CD4-positive, alpha-beta T cell treated with Interleukin-17A for 1 hour (primary cell): ENCODE measurements around the gene NOD1.

Source experiments
- DNase-seq: peaks from one replicate; pipeline ENCODE4 v3.0.0-alpha.2; 2020

Gene NOD1

DNA sequence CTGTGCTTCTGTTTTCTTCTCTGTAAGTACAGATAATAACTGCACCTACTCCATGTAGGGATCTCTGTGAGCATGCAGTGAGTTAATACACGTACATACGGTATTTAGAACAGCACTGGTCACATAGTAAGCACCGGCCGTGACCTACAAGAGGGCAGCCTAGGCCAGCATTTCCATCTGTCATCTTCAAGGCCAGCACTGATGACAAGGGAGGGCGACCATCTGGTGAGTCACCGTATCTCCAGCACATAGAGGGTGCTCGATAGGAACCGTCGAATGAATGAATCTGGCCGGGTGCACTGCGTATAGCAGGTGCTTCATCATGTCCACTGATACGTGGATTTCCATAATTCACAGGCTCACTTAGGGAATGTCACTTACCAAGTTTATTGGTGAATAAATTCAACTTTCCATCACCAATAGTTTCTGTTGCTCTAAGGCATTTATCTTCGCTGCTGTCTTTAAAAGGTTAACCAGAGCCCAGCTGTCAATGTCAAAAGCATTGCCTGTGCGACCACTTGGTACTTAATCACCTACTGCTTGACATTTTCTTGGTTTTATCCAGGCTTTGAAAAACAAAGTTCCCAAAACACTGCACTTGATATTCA, 8.3 kb downstream of the NOD1 start:
- DNase-seq, result no peak

DNA sequence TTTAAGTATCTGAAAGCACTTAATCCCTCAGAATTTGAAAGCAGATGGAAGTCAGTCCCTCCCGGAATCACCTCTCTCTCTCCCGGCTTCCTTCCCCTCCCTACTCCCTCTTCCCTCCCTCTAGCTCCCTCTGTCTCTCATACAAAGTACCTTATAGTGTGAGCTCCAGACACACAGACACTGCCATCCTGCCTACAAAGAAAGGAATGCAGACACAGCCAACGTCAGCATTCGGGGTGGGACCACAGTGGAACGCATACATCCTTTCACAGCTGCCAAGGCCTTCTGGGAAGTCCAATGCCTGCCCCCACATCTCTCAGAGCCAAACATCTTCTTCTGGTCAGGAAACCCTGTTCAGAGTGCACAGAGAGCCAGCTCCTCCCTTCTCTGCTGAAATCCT, 9.3 kb downstream of the NOD1 start:
- DNase-seq, result no peak

DNA sequence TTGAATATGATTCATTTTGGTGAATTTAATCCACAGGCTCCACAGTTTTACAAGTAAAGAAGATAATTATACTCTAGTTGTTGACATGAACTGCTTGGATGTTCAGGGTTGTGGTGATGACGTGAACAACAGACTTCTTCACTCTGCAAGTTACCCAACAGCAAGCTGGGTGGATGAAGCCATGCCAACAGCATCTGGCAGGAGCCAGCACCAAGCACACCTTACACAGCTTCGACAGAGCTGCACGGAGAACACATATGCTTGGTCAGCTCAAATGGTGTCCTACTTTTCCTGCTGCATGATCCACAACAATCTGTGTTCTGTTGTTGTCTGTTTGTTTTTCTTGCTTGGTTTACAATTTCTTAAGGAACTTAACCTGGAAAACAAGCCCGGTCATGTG, 9.8 kb downstream of the NOD1 start:
- no peak for DNase-seq

DNA sequence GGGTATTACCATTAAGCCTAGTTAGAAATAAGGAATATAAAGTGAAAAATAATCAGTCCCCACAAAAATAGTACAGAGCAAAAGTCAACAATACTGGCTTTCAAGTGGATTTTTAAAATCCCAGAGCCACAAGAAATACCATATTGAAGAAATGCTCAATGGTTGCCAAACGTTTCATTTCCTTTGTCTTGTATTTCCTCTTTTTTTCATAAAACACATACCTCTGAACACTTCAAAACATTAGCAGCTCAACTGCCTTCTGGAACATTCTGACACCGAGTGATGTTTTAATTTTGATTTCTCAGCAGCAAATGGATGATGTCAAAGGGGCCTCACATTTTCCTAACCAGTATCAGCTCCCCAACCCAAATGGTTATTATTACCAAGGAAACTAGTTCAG, 10.5 kb downstream of the NOD1 start:
- DNase-seq, result no peak

DNA sequence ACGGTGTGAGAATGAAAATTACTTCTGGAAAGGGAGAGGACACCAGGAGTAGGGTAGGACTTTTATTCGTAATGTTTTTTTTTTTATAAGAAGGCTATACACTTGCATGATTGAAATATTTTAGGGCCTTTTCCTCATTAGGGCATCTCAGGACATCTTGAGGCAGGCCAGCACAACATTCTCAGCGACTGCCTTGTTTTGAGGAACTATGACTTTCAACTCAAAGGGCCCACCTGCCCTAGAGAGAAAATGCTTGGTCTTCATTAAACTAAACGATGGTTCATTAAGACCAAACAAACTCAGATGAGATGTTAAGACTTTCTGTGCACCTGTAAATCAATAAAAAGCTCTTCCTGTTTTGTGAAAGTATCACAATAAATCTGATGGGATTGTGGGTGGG, 11.3 kb downstream of the NOD1 start:
- no peak for DNase-seq

DNA sequence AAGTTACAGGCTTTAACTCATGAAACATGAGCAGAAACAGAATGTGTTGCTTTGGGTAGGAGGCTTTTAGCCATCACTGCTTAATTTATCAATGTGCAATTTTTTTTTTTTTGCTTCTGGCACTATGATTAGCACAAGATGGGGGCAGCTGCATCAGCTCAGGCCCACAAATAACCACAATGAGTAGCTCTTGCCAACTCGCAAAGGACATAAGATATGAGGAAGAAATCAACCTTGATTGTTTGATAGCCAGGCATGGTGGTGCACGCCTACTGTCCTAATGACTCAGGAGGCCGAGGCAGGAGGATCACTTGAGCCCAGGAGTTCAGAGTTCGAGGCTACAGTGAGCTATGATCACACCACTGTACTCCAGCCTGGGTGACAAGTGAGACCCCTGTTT, 12.3 kb downstream of the NOD1 start:
- no peak for DNase-seq

DNA sequence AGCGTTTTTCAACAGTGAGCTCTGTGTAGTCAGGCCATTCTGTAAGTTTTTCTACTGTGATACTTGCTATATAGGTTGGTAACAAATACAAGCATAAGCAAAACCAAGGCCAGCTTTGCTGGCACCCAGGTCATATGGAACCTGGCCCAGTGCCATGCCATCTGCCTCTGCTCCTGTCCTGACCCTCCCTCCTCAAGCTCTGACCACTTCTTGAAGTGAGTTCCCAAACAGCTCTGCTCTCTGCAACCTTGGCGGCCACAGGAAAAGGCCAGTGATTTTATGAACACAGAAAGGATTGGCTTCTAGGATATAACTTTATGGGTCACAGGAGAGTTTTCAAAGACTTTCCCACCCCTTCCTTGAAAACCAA, 12.8 kb downstream of the NOD1 start:
- DNase-seq, result no peak

DNA sequence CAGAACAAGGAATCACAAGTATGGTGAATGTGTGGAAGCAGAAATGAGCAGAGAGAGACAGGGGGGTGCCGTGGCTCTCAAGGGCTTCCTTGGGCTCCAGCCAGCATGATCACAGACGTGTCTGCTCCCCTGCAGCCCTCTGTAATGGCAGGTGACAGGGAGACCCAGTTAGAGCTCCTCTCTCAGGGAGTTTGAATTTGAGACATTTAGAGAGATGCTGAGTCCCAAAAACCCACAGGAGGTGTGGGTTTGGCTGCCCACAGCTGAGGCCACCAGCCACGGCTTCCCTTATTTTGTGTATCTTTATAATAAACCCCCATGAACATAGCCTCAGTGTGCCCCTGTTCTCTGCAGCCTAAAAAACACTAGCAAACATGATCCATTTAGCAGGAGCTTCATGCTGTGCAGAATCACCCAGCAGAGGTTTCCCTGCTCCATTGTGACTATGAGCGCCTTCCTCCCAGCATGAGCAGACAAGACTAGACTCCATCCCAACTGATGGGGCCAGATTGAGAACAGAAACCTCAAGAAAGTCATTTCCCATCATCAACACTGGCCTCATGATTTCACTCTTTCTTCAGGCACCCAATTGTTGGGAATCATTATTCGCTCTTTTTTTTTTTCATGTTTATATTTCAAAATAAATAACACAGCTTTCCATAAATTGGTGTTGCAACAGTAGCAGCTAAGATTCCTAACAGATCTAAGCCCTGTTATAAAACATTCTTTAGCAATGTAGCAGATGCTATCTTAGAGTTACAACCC, 13.4 kb downstream of the NOD1 start:
- DNase-seq, result no peak

DNA sequence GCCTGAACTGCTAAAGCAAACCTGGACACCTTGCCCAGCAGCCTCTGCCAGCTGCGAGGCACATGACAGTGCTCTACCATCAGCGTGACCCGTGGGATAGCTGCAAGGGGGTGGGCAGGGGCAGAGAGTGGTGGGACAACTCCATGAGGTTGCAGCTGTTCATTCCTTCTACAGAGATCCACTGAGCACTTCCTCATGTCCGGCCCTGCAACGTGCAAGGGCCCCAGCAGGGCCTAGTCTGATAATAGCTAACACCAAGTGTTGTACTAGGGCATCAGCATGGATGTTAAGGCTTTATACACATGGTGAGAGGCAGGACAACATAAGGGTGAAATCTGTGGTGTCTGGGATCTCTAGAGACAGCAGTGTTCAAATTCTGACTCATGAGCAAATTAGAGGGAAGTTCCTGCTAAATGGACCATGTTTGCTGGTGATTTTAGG, 14.3 kb downstream of the NOD1 start:
- DNase-seq, result no peak

DNA sequence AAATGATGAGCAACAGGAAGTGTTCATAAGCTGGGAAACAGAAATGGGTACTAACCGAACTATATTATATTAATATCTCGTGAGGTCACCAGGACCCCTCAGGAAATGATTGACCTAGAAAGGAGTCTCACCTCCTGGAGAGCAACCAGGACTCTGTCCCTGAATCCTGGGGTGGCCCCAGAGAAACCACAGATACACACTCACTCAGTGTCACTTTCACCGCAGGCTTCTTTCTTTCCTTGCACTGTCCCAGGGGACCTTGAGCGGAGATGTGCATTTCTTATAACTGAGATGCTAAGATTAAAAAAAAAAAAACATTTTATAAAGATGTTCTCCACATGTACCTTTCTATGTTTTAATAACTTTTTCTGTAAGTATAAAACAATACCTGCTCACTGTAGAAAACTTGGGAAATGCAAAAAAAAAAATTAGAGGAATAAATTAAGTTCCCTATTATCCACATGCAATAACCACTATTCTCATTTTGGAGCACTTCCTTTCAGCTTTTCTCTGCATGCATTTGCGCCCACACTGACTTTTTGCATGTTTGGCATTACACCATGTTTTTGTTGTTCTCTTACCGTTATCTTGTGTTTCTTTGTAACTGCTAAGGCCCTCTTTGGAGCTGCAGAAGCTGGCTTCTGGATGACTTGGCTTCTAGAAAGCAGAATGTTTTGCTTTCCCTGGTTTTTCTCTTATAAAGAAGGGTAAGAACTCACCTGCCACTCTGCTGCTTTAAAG, 15.0 kb downstream of the NOD1 start:
- DNase-seq, result no peak

DNA sequence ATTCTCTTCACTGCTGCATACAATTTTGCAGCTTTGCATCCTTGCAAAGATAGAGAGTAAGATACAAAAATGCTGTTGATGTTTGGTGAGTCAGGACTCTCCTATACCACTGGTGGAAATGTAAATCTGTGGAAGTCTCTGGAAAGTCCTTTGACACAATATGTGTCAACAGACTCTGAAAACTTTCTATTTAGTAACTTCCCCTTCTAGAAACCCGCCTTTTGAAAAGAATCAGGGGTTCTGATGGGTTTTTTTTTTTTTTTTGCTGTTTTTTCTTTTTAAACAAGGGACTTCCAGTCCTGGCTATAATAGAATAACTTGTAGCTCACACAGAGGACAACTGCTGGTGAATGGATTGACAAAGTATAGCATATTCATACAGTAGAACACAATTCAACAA, 16.4 kb downstream of the NOD1 start:
- no peak for DNase-seq

DNA sequence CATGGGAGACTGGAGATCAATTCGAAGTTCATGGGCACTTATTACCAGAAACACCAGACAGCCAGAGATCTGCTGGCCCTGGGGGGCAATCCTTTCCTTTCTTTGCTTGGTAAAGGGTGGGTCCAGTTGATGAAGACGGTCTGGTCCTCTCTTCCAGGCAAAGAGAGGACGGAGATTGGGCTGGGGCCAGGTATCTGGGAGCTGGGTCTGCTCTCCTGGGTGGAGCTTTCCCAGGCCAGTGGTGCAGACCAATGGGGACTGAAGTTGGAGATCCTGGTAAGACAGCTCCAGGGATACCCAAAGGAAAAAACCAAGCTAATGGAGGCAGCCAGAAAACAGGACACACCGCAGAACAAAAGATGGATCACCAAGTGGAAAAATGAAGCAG, 18.3 kb downstream of the NOD1 start:
- no peak for DNase-seq

DNA sequence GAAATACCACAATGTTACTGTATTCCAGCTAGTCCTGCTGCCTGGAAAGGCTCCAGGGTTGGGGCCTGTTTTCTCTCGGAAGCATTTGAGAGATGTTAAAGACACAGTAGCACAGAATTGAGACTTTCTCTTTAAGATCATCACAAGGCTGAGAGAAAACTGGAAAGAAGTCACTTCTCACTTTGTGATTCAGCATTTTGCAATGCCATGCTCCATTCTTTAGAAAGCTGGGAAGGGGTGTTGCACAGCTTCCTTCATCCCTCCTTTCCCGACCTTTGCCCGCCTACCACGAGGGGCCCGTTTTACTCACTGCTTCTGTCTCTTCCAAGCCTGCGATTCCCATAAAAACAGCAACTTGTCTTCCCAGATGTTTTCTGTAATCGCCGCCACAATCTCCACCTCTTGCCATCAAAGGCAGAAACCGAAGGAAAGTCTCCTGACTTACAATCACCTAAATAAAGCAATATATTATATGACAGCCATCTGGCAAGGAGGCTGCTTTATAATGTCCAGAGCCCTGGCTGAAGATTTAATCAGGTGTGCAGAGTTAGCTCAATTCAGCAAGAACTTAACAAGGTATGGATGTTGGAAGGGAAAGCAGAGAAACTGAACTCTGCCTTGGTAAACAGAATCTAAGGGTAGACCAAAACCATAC, 18.9 kb downstream of the NOD1 start:
- DNase-seq, result no peak

DNA sequence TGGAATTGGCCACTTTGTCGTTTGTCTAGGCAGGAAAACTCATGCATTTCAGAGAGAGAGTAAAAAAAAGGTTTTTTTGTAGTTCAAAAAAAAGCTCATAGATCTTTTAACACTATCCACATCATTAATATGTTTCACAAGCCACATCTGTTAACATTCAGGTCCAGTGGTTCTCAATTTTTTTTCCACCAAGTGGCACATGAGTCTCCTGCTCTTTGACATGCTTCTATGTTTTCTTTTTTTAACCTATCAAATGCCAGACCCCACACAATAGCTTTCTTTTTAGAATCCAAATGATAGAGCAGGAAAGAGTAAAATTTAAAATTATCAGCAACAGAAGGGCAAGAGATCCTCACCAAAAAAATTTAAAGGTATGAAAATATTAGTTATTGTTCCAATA, 20.3 kb downstream of the NOD1 start:
- no peak for DNase-seq

DNA sequence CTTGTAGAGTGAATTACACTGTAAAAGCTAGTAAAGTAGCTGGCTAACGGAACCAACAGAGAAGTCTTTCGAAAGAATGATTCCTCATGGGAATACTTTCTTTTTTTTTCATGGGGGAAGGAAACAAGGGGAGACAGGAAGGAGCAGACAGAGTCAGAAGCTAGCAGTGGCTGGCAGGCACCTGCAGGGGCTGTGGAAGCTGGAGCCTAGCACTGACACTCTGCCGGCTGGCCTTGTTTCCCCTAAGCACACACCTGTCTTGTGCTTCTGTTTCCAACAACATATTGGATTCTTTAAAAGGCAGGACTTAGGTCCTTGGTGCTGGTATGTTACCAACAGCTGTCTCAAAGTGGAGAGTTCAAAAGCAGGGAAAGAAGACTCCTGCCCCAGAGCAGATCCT, 24.7 kb downstream of the NOD1 start:
- no peak for DNase-seq

DNA sequence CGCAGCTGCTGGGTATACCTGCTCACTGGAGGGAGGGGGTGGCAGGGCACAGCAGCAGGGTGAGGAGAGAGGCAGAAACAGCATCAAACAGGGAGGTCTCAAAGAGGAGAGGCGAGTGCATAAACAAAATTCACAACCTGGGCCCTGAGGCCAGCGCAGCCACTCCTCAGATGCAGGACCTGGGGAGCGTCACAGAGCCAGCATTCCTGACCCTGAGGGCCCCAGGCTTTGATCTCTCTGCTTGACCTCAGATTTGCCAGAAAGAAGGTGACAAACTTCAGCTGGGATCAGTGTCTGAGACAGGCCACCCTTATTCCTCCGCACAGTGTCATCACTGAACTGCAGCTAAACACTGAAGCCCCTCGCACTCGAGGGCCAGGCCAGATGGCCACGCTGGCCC, 25.6 kb downstream of the NOD1 start:
- no peak for DNase-seq

DNA sequence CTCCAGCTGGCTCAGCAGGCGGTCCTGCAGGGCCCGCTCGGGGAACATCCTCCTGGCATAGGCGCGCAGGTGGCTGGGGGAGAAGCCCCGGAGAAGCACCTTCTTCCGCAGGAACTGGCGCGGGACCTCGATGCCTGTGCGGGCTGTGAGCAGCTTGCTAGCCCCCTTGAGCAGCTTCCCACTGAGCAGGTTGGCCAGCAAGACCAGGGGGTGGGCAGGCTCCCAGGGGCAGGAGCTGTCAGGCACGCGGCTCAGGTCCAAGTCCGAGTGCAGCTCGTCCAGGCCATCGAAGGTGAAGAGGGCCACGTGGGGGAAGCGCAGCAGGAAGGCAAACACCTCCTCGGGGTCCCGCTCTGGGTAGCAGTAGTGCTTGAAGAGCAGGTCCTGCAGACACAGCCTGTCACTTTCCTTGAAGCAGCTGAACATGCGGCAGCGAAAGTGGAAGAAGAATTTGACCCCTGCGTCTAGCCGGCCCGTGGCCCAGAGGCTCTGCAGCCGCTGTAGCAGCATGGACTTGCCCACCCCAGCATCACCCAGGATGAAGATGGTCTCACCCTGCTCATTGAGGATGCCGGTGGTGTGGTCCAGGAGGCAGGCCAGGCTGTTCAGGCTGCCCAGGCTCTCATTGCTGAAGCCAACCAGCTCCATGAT, 26.2 kb downstream of the NOD1 start:
- DNase-seq, result no peak

DNA sequence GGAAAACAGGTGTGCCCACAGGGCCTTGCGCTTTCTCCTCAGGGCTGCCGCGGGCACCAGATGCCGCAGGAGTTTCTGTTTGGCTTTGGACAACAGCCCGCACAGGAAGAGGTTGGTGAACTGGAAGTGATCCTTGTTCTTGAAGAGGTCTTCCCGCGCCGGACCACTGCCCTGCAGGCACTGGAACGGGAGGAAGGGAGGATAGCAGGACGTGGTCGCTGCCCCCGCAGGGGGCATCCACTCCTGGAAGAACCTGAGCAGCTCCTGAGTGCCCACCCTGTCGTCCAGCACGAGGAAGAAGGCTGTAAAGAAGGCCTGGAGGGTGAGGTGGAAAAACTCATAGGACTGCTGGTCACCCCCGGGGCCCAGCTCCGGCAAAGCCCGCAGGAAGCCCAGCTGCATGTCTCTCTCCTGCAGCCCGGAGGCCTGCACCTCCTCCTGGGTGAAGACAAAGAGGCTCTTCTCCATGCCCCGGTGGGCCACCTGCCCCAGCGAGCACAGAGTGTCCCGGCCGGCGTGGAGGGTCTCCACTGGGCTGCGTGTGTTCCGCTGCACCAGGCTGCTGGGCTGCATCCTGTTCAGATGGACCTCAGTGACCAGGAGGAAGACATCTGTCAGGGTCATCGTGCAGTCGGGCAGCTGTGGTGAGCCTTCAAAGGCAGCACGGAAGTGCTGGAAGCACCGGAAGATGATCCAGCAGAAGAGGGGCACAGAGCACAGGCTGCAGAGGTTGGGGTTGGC, 26.9 kb downstream of the NOD1 start:
- no peak for DNase-seq

DNA sequence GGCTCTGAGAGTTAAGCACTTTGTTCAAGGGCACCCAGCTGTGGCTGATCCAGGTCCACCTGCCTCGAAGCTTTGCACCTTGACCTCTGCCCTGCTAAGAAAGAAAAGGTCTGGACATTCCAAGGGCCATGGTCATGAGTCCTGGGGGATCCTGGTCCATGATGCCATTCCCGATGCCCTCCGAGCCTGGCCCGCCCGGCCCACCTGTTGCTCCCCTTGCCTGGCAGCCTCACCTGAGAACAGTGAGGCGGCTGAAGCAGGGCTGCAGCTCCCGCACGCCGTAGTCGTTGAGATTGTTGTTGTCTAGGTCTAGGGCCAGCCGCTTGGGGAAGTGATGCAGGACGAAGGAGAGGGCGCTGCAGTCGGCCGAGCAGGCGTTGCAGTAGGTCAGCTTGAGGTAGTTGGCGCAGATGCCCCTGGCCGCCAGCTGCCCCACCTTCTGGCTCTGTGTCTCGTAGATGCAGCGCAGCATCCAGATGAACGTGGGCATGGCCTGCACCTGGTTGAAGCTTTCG, 27.5 kb downstream of the NOD1 start:
- DNase-seq, result no peak

DNA sequence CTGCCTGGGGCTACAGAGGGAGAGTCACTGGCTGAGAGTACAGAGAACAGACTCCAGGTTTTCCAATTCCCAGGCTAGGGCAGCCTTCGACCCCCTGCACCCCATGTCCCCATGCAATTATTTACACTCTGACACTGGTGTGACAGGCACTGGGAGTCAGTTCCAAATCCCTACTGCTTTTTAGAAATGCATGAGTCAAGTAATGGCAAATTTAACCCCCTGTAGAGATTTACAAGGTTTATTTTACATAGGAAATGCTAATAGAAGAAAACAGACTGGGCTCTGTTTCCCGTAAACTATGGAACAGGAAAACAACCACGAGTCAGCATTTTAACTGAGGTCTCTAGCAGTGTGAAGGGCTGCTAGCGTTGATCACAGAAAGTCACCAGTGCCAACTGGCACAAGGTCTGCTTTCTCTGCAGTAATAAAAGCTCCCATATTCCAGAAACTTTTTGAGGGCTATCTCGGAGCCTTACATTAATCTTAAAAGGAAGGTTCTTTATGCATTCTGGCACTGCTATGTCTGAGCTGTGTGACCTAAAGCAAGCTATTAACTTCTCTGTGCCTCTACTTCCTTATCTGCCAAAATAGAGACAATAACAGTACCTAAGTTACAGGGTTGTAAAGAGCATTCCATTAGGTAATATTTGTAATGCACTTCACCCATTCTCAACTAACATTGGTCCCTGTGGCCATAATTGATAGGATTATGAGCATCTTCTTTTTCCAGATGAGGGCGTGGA, 28.2 kb downstream of the NOD1 start:
- no peak for DNase-seq

DNA sequence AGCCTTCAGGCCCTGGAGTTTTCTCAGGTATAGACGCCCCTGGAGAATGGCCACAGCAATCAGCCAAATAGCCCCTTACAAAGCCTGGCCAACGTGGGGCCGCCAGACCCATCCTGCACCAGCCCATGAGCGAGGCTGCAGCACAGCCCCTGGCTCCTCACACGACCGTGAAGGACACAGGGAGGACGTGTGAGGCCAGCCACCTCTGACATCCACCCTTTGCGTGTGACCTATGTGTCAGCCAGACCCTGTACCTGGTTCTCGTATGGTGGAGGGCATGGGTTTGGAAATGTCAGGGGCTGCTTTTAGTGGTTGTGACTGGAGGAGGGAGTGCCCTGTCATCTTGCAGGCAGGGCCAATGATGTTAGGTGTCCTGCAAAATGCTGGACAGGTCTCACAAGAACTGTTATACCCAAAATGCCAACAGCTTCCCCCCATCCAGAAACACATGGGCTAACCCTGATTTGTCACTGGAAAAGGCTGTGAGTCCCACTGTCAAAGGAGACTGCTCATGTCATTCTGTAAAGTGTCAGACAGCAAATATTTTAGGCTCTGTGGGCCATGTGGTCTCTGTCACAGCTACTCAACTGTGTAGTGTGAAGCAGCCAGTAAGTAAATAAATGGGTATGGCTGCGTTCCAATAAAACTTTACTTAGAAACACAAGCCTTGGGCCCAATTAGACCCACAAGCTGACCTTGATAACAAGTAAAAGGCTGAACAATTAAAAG, 30.0 kb downstream of the NOD1 start:
- DNase-seq, result no peak
